ENCODE results near the gene SYNE2.
A peak's percentile ranks its signal among the peaks of the same experiment; 100 is the strongest.

Gene SYNE2

DNA sequence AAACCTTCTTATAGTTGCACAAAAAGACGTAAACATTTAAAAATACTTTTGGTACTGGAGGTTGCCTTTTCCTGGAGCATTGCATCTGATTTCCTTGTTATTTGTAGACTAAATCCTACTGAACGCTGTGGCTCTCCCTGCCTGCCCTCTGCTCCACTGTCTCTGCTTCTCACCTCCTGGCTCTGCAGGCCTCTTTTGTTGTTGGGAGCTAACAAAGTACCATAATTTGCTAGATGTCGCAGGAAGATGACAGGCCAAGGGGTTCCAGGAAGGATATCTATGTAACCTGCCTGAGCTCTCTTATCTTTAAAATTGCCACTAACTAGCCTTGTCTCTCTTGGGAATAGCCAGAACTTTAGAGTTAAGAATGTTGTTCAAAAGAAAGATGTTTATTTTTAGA is 21.4 kb downstream of the SYNE2 start:
- Histone ChIP-seq H3K9me3 (ENCODE audit: control insufficient read depth, low read length) (no peaks in the 10 kb centered on the region), H3K4me1 (ENCODE audit: control insufficient read depth, insufficient read depth, low read length) (peaks cover 11% of the 10 kb centered on the region), H3K27me3 (ENCODE audit: control insufficient read depth, insufficient read depth, low read length, poor library complexity, severe bottlenecking) (no peaks in the 10 kb centered on the region), H3K4me3 (ENCODE audit: insufficient read depth, low read depth, low read length) (no peak overlapping the region), H3K27ac (ENCODE audit: insufficient read depth, low read depth, low read length, poor library complexity, severe bottlenecking) (peak overlapping the region; percentile 16), H3K36me3 (ENCODE audit: control insufficient read depth, insufficient read depth, low read length) (no peaks in the 10 kb centered on the region)
- WGBS, 2 experiments: 55 to 77% methylated on average over 3 of the region's 3 CpGs

GRCh38 chr14:63875311-63875710 is 22.5 kb downstream of the SYNE2 start:
- H3K27me3 ChIP-seq (ENCODE audit: control insufficient read depth, insufficient read depth, low read length, poor library complexity, severe bottlenecking): no peaks in the 10 kb centered on the region
- H3K4me1 ChIP-seq (ENCODE audit: control insufficient read depth, insufficient read depth, low read length): peaks cover 11% of the 10 kb centered on the region
- no peaks in the 10 kb centered on the region for H3K9me3 ChIP-seq (ENCODE audit: control insufficient read depth, low read length)
- H3K4me3 ChIP-seq (ENCODE audit: insufficient read depth, low read depth, low read length): no peak overlapping the region
- H3K27ac ChIP-seq (ENCODE audit: insufficient read depth, low read depth, low read length, poor library complexity, severe bottlenecking): no peak overlapping the region
- peaks cover 3% of the 10 kb centered on the region for H3K36me3 ChIP-seq (ENCODE audit: control insufficient read depth, insufficient read depth, low read length)
- WGBS, 2 experiments: 94 to 97% methylated on average over 2 of the region's 2 CpGs

- Histone ChIP-seq H3K4me3 (ENCODE audit: insufficient read depth, low read depth, low read length) (no peak overlapping the region), H3K4me1 (ENCODE audit: control insufficient read depth, insufficient read depth, low read length) (peaks cover 11% of the 10 kb centered on the region), H3K27me3 (ENCODE audit: control insufficient read depth, insufficient read depth, low read length, poor library complexity, severe bottlenecking) (no peaks in the 10 kb centered on the region), H3K36me3 (ENCODE audit: control insufficient read depth, insufficient read depth, low read length) (peaks cover 3% of the 10 kb centered on the region), H3K27ac (ENCODE audit: insufficient read depth, low read depth, low read length, poor library complexity, severe bottlenecking) (no peak overlapping the region), H3K9me3 (ENCODE audit: control insufficient read depth, low read length) (no peaks in the 10 kb centered on the region)
- WGBS, 2 experiments: 98 to 100% methylated on average over 2 to 3 of the region's 3 CpGs
Measured at GRCh38 chr14:63877550-63877939, 24.7 kb downstream of the SYNE2 start.

- 95 to 96% methylated on average over 3 of the region's 3 CpGs for WGBS, 2 experiments
- H3K9me3 ChIP-seq (ENCODE audit: control insufficient read depth, low read length): no peaks in the 10 kb centered on the region
Measured at GRCh38 chr14:63878052-63878451, 25.2 kb downstream of the SYNE2 start.

DNA sequence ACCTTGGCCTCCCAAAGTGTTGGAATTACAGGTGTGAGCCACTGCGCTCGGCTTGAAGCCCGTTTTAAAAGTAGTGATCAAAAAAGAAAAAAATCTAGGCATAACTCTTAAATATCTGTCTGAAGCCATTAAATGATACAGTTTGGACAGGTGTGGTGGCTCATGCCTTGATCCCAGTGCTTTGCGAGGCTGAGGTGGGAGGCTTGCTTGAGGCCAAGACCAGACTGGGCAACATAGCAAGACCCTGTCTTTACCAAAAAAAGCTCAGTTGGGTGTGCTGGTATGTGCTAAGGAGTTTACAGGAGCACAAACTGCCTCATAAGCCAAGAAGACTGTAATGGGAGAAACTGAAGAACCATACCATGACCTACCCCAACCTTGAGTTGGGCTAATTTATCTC is 26.0 kb downstream of the SYNE2 start:
- Histone ChIP-seq H3K36me3 (ENCODE audit: control insufficient read depth, insufficient read depth, low read length) (peaks cover 3% of the 10 kb centered on the region), H3K9me3 (ENCODE audit: control insufficient read depth, low read length) (no peaks in the 10 kb centered on the region), H3K27ac (ENCODE audit: insufficient read depth, low read depth, low read length, poor library complexity, severe bottlenecking) (no peak overlapping the region), H3K4me1 (ENCODE audit: control insufficient read depth, insufficient read depth, low read length) (peaks cover 5% of the 10 kb centered on the region), H3K27me3 (ENCODE audit: control insufficient read depth, insufficient read depth, low read length, poor library complexity, severe bottlenecking) (no peaks in the 10 kb centered on the region), H3K4me3 (ENCODE audit: insufficient read depth, low read depth, low read length) (no peak overlapping the region)
- WGBS, 2 experiments: 89 to 93% methylated on average over 4 of the region's 4 CpGs

More at GRCh38 chr14:63878052-63878451, 25.2 kb downstream of the SYNE2 start:
- Histone ChIP-seq H3K27ac (ENCODE audit: insufficient read depth, low read depth, low read length, poor library complexity, severe bottlenecking) (no peak overlapping the region), H3K36me3 (ENCODE audit: control insufficient read depth, insufficient read depth, low read length) (peaks cover 3% of the 10 kb centered on the region), H3K4me1 (ENCODE audit: control insufficient read depth, insufficient read depth, low read length) (peaks cover 11% of the 10 kb centered on the region), H3K27me3 (ENCODE audit: control insufficient read depth, insufficient read depth, low read length, poor library complexity, severe bottlenecking) (no peaks in the 10 kb centered on the region), H3K4me3 (ENCODE audit: insufficient read depth, low read depth, low read length) (no peak overlapping the region)

DNA sequence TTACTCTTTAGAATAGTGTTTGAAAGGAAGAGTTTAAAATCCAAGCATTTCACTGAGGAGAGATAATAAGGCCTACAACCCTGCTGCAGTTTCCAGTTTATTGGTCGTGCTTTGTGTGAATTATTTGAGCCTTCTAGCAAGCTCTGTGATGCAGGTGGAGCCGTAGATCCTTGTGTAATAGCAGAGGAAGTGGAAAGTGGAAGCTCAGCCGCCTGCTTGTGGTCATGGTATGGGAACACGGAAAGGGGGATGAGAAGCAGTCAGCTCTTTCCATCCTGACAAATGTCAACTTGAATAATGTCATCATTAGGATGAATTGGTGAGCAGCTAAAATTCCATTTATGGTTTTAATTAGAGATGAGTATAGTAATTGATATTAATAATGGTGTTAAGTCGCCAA is 29.1 kb downstream of the SYNE2 start:
- H3K4me3 ChIP-seq (ENCODE audit: insufficient read depth, low read depth, low read length): no peak overlapping the region

GRCh38 chr14:63887899-63888298 is 35.1 kb downstream of the SYNE2 start:
- no peak overlapping the region for H3K27ac ChIP-seq (ENCODE audit: insufficient read depth, low read depth, low read length, poor library complexity, severe bottlenecking)
- H3K4me3 ChIP-seq (ENCODE audit: insufficient read depth, low read depth, low read length): no peak overlapping the region
- H3K27me3 ChIP-seq (ENCODE audit: control insufficient read depth, insufficient read depth, low read length, poor library complexity, severe bottlenecking): no peaks in the 10 kb centered on the region
- H3K4me1 ChIP-seq (ENCODE audit: control insufficient read depth, insufficient read depth, low read length): peaks cover 19% of the 10 kb centered on the region
- H3K9me3 ChIP-seq (ENCODE audit: control insufficient read depth, low read length): no peaks in the 10 kb centered on the region
- 91 to 94% methylated on average over 7 of the region's 7 CpGs for WGBS, 2 experiments
- no peaks in the 10 kb centered on the region for H3K36me3 ChIP-seq (ENCODE audit: control insufficient read depth, insufficient read depth, low read length)

More for the DNA sequence above, 29.1 kb downstream of the SYNE2 start:
- H3K27ac ChIP-seq (ENCODE audit: insufficient read depth, low read depth, low read length, poor library complexity, severe bottlenecking): no peak overlapping the region
- H3K36me3 ChIP-seq (ENCODE audit: control insufficient read depth, insufficient read depth, low read length): peaks cover 3% of the 10 kb centered on the region
- H3K9me3 ChIP-seq (ENCODE audit: control insufficient read depth, low read length): no peaks in the 10 kb centered on the region
- no peaks in the 10 kb centered on the region for H3K4me1 ChIP-seq (ENCODE audit: control insufficient read depth, insufficient read depth, low read length)
- no peaks in the 10 kb centered on the region for H3K27me3 ChIP-seq (ENCODE audit: control insufficient read depth, insufficient read depth, low read length, poor library complexity, severe bottlenecking)
- 67 to 72% methylated on average over 4 to 5 of the region's 5 CpGs for WGBS, 2 experiments

- Histone ChIP-seq H3K27me3 (ENCODE audit: control insufficient read depth, insufficient read depth, low read length, poor library complexity, severe bottlenecking) (no peaks in the 10 kb centered on the region), H3K9me3 (ENCODE audit: control insufficient read depth, low read length) (no peaks in the 10 kb centered on the region), H3K36me3 (ENCODE audit: control insufficient read depth, insufficient read depth, low read length) (no peaks in the 10 kb centered on the region), H3K4me1 (ENCODE audit: control insufficient read depth, insufficient read depth, low read length) (peaks cover 19% of the 10 kb centered on the region), H3K27ac (ENCODE audit: insufficient read depth, low read depth, low read length, poor library complexity, severe bottlenecking) (no peak overlapping the region), H3K4me3 (ENCODE audit: insufficient read depth, low read depth, low read length) (no peak overlapping the region)
- 77 to 85% methylated on average over 1 of the region's 1 CpG for WGBS, 2 experiments
Measured at GRCh38 chr14:63890553-63890952, 37.7 kb downstream of the SYNE2 start.

GRCh38 chr14:63891148-63891975 is 38.6 kb downstream of the SYNE2 start:
- Histone ChIP-seq H3K27ac (ENCODE audit: insufficient read depth, low read depth, low read length, poor library complexity, severe bottlenecking) (peak overlapping the region; percentile 16), H3K36me3 (ENCODE audit: control insufficient read depth, insufficient read depth, low read length) (no peaks in the 10 kb centered on the region), H3K9me3 (ENCODE audit: control insufficient read depth, low read length) (no peaks in the 10 kb centered on the region), H3K4me3 (ENCODE audit: insufficient read depth, low read depth, low read length) (no peak overlapping the region), H3K4me1 (ENCODE audit: control insufficient read depth, insufficient read depth, low read length) (peaks cover 19% of the 10 kb centered on the region), H3K27me3 (ENCODE audit: control insufficient read depth, insufficient read depth, low read length, poor library complexity, severe bottlenecking) (no peaks in the 10 kb centered on the region)
- WGBS, 2 experiments: 6% methylated on average over 9 to 10 of the region's 10 CpGs

DNA sequence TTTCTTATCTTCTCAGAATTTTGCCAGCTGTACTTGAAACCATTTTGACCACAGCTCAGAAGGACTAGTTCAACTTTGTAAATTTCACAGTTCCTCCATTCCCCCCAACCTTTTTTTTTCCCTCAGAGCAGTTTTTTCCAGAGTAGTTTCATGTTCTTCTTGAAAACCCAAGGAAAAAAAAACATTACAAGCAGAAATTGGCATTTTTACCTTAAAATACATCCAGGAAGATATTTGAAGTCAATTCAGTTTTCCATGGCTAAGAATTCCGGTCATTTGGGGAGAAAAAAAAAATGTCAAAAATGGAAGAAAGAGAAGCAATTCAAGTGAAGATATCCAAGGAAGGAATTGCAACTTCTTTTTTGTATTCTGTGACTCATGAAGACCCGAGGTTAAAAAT is 39.5 kb downstream of the SYNE2 start:
- 76 to 94% methylated on average over 2 of the region's 2 CpGs for WGBS, 2 experiments
- Histone ChIP-seq H3K4me3 (ENCODE audit: insufficient read depth, low read depth, low read length) (no peak overlapping the region), H3K27ac (ENCODE audit: insufficient read depth, low read depth, low read length, poor library complexity, severe bottlenecking) (no peak overlapping the region)

More for the DNA sequence above, 39.5 kb downstream of the SYNE2 start:
- Histone ChIP-seq H3K36me3 (ENCODE audit: control insufficient read depth, insufficient read depth, low read length) (no peaks in the 10 kb centered on the region), H3K27me3 (ENCODE audit: control insufficient read depth, insufficient read depth, low read length, poor library complexity, severe bottlenecking) (no peaks in the 10 kb centered on the region), H3K9me3 (ENCODE audit: control insufficient read depth, low read length) (no peaks in the 10 kb centered on the region), H3K4me1 (ENCODE audit: control insufficient read depth, insufficient read depth, low read length) (peaks cover 19% of the 10 kb centered on the region)

Measured in ectodermal cell (in vitro differentiated cells).